ENCODE data around the gene TGFBR1.

TGFBR1 gene

DNA sequence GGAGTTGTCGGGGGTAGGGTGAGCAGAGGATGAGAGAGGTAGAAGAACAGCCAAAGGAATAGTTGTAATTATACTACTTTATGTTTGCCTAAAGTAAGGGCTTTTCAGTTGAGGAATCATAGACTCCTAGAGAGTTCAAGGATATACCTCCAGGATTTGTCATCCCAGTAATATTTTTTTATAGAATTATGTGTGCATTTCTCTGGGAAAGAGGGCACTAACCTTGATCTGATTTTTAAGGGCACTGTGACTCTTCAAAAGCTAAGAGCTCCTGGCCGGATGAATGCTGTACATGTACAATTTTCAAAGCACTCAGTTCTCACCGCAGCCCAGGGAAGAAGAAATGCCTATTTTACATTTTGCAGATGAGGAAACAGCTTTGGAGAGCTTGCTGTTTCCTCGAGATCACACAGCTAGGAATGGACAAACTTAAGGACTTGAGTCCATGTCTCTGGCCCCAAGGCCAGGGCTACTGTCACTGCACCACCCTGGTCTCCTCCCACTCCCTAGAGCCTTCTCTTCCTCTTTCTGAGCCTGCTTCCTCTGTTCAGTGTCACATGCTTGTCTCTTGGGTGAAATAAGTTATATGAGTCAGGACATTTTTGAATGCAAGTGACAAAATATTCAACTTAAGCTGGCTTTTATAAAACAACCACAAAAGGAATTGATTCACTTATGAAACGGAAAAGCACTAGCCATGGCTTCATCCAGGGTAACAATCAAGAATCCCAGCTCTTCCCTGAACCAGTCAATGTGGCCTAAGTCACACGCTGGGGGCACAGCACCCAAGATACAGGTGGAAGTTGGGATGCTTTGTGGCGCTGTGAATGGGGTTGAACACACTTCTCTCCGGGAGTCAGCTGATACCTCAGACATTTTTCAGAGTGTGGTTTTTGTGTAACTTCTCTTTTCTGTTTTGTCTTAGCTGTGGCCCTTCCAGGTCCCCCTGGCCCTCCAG is 45.7 kb upstream of the TGFBR1 start:
- H3K27ac Mint-ChIP-seq = no peak overlapping the region
- DNase-seq = no peak
- peaks cover 14% of the 10 kb centered on the region for H3K4me1 Mint-ChIP-seq
- TF ChIP-seq, protein P1, sequence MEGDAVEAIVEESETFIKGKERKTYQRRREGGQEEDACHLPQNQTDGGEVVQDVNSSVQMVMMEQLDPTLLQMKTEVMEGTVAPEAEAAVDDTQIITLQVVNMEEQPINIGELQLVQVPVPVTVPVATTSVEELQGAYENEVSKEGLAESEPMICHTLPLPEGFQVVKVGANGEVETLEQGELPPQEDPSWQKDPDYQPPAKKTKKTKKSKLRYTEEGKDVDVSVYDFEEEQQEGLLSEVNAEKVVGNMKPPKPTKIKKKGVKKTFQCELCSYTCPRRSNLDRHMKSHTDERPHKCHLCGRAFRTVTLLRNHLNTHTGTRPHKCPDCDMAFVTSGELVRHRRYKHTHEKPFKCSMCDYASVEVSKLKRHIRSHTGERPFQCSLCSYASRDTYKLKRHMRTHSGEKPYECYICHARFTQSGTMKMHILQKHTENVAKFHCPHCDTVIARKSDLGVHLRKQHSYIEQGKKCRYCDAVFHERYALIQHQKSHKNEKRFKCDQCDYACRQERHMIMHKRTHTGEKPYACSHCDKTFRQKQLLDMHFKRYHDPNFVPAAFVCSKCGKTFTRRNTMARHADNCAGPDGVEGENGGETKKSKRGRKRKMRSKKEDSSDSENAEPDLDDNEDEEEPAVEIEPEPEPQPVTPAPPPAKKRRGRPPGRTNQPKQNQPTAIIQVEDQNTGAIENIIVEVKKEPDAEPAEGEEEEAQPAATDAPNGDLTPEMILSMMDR (IDR thresholded peaks at IDR 0.05) = no peak
- peaks cover 24% of the 10 kb centered on the region for H3K27me3 Mint-ChIP-seq (ENCODE audit: low read depth, poor library complexity)
- H3K36me3 Mint-ChIP-seq (ENCODE audit: low read depth) = no peaks in the 10 kb centered on the region
- peaks cover 4% of the 10 kb centered on the region for H3K9me3 Mint-ChIP-seq
- H3K4me3 Mint-ChIP-seq = no peak overlapping the region

- Mint-ChIP-seq H3K4me1 (peaks cover 14% of the 10 kb centered on the region), H3K9me3 (peaks cover 4% of the 10 kb centered on the region), H3K27ac (no peak overlapping the region), H3K4me3 (no peak overlapping the region), H3K36me3 (ENCODE audit: low read depth) (no peaks in the 10 kb centered on the region), H3K27me3 (ENCODE audit: low read depth, poor library complexity) (peaks cover 24% of the 10 kb centered on the region)
- TF ChIP-seq, protein P1 (IDR thresholded peaks at IDR 0.05) = no peak
- DNase-seq = no peak
Measured at GRCh38 chr9:99060621-99061020, 44.3 kb upstream of the TGFBR1 start.

- peaks cover 20% of the 10 kb centered on the region for H3K4me1 Mint-ChIP-seq
- no peak for DNase-seq
- TF ChIP-seq, protein P1 (IDR thresholded peaks at IDR 0.05) = no peak
- H3K27ac Mint-ChIP-seq = no peak overlapping the region
- no peaks in the 10 kb centered on the region for H3K36me3 Mint-ChIP-seq (ENCODE audit: low read depth)
- H3K9me3 Mint-ChIP-seq = no peaks in the 10 kb centered on the region
- peaks cover 28% of the 10 kb centered on the region for H3K27me3 Mint-ChIP-seq (ENCODE audit: low read depth, poor library complexity)
- no peak overlapping the region for H3K4me3 Mint-ChIP-seq
Measured at GRCh38 chr9:99062549-99062948, 42.4 kb upstream of the TGFBR1 start.

DNA sequence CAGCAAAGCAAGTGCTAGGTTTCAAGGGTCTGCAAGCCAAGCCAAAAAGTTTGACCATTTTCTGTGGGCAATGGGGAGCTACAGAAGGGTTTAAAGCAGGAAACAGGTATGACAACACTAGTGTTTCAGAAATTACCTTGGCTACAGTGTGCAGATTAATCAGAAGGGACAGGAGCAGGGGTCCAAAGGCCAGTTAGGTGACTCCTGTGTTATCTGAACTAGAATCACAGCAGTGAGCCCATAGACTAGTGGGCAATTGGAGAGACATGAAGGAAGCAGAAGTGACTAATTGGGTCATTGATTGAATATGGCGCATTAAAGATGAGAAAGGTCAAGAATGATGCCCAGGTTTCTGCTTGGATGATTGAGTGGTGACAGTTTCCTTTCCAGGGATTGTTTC is 41.4 kb upstream of the TGFBR1 start:
- Mint-ChIP-seq H3K27me3 (ENCODE audit: low read depth, poor library complexity) (peaks cover 24% of the 10 kb centered on the region), H3K4me1 (peaks cover 20% of the 10 kb centered on the region), H3K27ac (no peak overlapping the region), H3K36me3 (ENCODE audit: low read depth) (no peaks in the 10 kb centered on the region), H3K4me3 (no peak overlapping the region), H3K9me3 (no peaks in the 10 kb centered on the region)
- DNase-seq = no peak
- TF ChIP-seq, protein P1 (IDR thresholded peaks at IDR 0.05) = no peak

GRCh38 chr9:99066571-99066970 is 38.3 kb upstream of the TGFBR1 start:
- TF ChIP-seq, protein P1 (IDR thresholded peaks at IDR 0.05) = no peak
- H3K4me1 Mint-ChIP-seq = peaks cover 41% of the 10 kb centered on the region
- H3K27ac Mint-ChIP-seq = peak overlapping the region; percentile 11
- H3K27me3 Mint-ChIP-seq (ENCODE audit: low read depth, poor library complexity) = peaks cover 15% of the 10 kb centered on the region
- no peaks in the 10 kb centered on the region for H3K9me3 Mint-ChIP-seq
- no peak overlapping the region for H3K4me3 Mint-ChIP-seq
- H3K36me3 Mint-ChIP-seq (ENCODE audit: low read depth) = no peaks in the 10 kb centered on the region
- no peak for DNase-seq

DNA sequence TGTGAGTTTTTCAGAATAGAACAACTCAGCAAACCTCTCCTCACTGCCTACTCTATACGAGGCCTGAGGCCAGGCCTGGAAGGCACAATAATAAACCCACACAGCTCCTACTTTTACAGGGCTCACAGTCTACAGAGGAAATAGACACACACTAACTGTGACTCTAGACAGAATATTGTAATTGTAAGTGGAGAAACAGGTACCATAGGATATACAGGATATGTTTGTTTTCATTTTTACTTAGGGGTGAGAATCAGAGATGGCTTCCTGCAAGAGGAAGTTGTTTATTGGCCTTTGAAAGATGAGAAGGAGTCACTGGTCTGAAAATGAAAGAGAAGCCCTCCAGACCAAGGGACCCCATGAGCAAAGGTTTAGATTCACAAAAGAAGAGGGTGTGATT is 35.8 kb upstream of the TGFBR1 start:
- H3K27me3 Mint-ChIP-seq (ENCODE audit: low read depth, poor library complexity) = peaks cover 4% of the 10 kb centered on the region
- no peaks in the 10 kb centered on the region for H3K36me3 Mint-ChIP-seq (ENCODE audit: low read depth)
- TF ChIP-seq, protein P1 (IDR thresholded peaks at IDR 0.05) = no peak
- peaks cover 28% of the 10 kb centered on the region for H3K4me1 Mint-ChIP-seq
- peak overlapping the region; percentile 73 for H3K27ac Mint-ChIP-seq
- no peak for DNase-seq
- no peak overlapping the region for H3K4me3 Mint-ChIP-seq
- H3K9me3 Mint-ChIP-seq = no peaks in the 10 kb centered on the region

All from nephron progenitor cell (in vitro differentiated cells).